CD4-positive, alpha-beta T cell treated with Interleukin-21 for 1 hour (primary cell): ENCODE data around the gene COIL.

Source experiments
- DNase-seq: peaks from one replicate; pipeline ENCODE4 v3.0.0-alpha.2; 2020

Gene COIL

DNA sequence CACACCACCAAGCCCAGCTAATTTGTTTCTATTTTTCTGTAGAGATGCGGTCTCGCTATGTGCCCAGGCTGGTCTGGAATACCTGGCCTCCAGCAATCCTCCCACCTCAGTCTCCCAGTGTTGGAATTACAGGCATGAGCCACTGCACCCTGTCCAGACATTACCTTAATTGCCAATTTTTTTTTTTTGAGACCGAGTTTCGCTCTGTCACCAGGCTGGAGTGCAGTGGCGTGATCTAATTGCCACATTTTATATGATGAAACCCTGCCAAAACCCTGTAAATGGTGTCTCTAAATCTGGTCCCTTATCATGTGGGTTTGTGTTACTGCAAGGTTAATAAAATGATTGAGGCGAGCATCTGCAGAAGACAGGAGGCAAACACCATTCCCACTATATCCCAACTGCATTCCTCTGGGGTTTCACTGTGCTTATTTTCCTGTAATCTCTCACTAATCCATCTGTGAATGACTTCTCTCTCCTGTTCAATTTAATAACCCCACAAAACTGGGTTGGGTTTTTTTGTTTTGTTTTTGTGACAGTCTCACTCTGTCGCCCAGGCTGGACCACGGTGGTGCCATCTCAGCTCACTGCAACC, 27.6 kb downstream of the COIL start:
- DNase-seq: no peak

DNA sequence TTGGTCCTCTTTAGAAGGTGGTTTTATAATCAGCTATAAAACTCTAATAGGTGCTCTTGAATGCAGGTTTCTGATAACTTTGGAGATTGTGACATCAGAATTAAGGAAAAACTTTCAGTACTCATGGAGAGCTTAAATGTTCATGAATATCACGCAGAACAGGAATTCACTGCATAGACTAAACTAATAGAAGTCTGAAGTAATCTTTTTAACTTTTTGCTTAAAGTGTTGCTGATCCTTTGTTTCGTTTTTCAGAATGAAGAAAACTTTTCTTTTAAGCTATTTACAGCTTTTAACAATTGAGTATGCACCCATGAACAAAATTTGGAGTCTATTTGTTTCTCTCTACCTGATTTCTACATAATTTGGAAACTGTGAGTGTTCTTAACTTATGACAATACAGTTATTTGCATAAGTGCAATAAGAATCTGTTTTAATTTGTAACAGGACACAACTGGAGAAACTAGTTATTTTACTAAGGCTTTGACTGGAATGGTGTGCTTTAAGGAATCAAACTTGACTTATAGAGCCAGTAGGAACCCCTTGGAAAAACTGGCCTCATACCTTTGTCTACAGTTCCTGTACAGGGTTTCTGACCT, 30.0 kb downstream of the COIL start:
- DNase-seq: no peak

DNA sequence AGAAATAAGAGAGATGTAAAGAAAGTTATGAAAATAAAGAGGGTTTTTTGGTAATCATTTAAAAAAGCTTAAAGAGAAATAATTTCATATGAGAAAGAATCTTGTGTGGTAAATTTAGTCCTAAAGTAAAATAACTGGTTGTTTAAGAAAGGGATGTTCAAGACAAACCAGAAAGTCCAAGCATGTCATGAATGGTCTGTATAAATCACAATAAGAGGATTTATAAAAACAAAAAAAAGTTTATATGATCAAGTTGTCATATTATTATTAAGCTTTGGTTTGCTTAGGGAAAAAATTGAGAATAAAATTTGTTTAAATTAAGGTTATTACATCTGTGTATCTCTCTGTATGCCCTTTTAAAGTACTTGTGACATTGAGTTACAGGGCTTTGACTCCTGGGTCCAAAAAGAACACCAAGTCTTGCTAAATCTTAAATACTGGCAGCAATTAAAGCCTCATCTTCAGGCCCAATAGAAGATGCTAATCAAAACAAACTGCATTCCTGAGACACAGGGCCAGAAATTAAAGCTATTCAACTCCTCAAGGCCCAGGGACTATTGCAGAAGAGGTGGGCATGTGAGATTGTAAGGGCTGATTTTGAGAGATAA, 31.4 kb downstream of the COIL start:
- no peak for DNase-seq

DNA sequence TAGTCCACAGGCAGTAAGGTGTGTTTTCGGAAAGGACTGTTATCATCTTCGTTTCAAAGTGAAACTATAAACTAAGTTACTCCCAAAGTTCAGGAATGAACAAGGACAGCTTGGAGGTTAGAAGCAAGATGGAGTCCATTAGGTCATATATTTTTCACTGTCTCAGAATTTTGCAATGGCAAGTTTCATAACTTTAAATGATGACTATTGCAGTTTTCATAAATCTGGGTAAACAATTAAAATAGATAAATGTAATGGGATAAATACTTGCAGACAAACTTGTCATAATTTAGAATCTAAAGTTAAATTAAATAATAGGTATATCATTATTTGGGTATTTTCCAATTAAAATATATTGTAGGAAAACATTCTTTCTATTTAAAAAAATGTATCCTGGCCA, 32.3 kb downstream of the COIL start:
- DNase-seq: no peak

DNA sequence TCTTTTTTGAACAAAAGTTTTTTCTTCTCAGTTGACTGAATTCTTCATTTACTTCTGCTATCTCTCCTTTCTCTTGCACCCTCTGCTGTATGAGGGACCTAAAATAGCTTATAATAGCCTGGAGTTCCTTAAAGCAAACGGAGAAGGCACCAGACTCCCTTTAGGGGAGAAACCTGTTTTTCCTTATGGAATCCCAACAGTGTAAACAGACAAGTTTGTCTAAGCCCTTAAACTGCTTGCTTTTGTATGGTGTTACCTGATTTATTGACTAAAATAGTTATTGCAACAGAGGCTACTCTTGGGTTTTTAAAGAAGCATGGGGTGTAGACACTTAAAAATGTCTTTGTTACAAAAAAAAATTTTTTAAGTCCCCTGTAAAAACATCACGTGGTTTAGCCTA, 34.1 kb downstream of the COIL start:
- no peak for DNase-seq

DNA sequence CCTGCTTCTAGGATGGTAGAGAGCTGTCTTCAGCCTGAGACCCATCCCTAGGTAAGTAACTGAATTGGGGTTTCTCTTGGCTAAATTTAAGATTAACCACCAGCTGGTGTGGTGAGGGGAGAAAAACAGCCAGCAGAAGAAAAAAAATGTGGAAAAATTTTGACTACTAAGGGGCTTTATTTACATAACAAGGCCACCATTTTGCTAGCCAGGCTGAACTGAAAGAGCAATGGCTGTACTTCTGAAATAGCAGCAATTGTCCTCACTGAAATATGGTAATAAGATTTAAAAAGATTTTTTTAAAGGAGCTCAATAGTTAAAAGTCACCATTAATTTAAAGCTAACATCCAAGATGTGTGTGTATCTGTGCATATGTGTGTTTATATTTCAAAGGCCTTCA, 34.6 kb downstream of the COIL start:
- no peak for DNase-seq

DNA sequence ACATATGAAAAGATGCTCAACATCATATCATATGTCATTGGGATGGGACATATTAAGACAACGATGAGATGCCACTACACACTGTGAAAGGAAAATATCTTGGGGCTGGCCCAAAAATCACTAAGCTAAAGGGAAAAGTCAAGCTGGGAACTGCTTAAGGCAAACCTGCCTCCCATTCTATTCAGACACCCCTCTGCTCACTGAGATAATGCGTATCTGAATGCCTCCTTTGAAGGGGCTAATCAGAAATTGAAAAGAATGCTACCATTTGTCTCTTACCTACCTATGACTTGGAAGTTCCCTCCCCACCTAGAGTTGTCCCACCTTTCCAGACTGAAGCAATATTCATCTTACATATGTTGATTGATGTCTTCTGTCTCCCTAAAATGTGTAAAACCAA, 35.8 kb downstream of the COIL start:
- no peak for DNase-seq

DNA sequence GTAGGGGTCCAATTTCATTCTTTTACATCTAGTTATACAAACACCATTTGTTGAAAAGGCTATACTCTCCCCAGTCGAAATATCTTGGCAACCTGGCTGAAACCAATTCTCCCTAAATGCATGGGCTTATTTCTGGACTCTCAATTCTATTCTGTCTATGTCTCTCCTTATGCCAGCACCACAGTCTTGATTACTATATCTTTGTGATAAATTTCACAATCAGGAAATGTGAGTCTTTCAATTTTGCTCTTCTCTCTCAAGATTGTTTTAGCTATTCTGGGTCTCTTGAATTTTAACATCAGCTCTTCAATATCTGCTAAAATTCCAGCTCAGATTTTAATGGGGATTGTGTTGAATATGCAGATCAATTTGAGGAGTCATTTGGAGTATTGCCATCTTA, 41.1 kb downstream of the COIL start:
- no peak for DNase-seq

DNA sequence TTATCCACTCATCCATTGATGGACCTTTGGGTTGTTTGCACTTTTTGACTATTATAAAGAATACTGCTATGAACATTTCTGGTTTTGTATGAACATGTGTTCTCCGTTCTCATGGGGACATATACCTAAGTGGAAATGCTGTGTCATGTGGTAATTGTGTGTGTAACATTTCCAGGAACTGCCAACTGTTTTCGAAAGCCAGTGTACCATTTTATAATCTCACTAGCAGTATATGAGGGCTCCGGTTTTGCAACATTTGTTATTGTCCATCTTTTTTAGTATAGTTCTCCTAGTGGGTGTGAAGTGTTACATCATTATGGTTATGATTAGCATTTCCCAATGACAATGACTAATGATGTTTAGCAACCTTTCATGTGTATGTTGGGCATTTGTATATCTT, 41.9 kb downstream of the COIL start:
- peak; percentile 9 for DNase-seq

DNA sequence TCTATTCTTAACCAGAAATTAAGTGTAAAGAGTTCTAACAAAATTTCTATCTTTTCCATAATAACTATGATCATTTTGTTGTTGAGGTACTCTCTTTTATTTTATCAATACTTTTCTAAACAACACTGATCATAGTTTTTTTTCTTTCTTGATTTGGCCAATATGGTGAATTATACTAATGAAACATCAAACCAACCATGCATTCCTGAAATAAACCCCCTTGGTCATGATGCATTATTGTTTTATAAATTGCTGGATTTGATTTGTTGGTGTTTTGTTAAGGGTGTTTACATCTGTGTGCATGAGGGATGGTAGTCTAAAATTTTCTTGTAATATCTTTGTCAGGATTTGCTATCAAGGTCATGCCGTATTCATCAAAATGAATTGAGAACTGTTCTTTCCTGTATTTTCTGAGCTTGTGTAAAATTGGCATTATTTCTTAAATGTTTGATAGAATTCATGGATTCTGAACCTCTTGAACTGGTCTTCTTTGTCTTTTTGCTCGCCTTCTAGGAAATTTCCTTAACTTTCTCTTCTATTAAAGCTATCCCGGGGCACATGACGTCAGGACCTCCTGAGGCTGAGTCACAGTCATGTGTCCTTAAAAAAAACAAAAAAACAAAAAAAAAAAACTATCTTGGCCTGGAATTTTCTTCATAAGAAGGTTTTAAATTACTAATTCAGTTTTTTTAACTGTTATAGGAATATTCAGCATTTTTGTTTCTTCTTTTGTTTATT, 43.1 kb downstream of the COIL start:
- DNase-seq: no peak

DNA sequence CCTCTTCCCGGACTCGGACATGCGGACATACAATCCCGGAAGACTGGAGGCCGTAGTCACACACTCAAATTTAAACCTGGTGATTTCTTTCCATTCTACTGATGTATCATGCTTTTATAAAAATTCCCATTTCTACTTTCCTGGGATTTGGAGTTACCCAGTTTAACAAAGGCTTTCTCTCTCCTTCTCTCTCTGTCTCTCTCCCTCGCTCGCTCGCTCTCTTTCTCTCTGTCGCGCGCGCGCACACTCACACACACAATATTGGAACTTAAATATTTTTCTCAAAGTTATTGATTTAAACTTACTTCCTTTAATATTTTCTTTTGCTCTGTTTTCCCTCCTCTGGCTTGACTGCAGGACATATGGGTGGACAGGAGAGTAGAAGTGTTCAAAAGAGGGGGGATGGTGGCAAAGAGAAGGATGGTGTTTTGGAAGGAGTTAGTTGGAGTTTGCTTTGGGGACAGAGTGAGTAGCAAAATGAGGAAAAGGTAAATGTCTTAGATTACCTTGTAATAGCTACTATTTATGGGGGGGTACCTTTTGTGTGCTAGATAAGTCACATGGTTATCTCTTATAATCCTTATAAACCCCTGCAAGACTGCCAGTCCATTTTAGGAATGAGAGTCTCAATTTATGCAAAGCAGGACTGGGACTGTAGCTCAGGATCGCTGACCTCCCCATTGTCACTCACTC, 46.1 kb downstream of the COIL start:
- DNase-seq: no peak

DNA sequence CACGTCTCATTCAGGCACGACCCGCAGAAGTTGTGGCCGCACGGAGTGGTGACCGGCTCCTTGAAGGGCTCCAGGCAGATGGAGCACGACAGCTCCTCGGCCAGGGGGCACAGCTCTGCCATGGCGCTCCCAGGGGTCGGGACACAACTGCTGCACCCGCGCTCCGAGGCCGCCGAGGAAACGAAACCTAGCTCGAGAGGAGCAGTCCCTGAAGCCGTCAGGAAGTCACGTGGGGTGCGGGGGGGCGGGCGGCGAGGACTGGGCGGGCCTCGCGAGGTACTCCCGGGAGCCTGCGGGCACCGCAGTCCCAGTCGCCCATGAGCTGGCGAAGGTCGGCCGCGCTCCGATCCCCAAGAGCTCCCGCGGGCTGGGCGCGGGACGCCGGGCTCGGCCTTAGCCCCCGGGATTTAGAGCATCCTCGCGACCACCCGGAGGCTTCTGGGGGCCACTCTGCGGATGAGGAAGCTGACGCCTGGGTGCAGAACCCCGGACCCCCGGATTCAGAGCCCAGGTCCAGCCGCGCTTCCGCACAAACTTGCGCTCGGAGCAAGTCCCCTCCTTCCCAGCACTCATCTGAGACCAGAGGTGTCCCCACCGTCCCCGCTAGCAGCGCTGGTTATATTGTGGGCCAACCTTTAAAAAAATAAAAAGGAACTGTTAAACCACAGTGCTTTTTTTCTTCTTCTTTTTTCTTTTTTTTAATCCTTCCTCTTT, 46.8 kb downstream of the COIL start, which contains the start of gene TRIM25:
Gene TRIM25 (minus strand): TSS at position 183 of the 714 bp plus-strand sequence. CDS start 61 bp downstream, at position 122.
- DNase-seq: peak; percentile 86

DNA sequence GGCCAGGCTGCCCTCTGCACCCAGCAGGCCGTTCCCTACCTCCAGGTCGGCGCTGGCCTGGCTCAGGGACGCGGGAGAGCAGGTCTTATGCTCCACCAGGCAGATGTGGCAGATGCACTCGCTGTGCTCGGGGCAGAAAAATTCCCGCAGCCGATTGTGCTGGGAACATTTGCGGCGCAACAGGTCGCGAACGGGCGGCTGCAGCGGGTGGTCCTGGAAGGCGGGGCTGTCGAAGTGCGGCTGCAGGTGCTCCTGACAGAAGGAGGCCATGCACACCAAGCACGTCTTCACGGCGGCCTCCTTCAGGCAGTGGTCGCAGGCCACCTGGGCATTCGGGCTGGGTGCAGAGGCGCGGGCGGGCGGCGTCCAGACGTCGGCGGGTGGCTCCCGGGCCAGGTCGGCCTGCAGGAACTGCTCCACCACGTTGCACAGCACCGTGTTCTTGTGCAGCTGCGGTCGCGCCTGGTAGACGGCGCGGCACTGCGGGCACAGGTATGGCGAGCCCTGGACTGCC, 47.4 kb downstream of the COIL start:
- no peak for DNase-seq

DNA sequence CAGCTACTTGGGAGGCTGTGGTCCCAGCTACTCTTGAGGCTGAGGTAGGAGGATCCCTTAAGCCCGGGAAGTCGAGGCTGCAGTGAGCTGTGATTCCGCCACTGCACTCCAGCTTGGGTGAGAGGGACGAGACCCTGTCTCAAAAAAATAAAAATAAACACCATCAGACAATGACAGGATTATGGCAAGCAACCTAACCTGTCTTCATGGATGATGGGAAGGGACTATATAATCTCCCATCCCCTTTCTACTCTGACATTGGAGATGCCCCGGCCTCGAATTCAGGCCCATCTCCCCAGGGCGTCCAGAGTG, 47.9 kb downstream of the COIL start:
- DNase-seq: no peak

DNA sequence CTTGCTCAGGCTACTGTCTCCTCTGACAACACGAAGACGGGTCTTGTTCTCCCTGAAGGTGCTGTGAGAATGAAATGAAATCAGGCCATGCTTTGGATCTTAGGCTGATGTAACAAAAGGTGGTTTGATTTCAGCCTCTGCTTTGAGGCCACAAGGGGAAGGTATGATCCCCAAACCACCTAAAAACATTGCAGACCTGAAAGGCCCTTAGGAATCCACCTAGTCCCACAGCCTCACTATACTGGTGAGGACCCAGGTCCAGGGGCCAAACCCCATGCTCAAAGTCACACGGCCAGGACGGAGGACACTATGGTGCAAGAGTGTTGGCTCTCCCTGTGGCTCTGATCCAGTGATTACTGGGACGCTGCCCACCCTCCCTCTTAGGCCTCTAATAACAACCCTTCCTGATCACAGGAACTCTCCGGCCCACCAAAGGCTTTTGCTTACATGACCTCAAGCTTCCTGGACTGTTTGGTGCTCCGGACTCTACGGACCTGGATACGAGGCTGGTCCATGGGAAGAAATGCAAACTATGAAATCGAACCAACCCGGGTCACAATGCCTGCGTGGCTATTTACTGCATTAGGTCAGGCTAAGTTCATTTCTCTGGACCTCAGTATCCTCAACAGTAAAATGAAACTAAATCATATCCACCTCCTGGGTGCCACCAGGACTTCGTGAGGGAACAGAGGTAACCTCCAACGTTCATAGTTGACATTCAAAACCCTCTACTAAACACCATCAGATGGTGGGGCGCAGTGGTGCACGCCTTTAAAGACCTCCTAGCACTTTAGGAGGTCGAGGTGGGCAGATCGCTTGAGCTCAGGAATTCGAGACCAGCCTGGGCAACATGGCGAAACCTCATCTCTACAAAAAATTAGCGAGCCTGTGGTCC, 48.5 kb downstream of the COIL start:
- no peak for DNase-seq

DNA sequence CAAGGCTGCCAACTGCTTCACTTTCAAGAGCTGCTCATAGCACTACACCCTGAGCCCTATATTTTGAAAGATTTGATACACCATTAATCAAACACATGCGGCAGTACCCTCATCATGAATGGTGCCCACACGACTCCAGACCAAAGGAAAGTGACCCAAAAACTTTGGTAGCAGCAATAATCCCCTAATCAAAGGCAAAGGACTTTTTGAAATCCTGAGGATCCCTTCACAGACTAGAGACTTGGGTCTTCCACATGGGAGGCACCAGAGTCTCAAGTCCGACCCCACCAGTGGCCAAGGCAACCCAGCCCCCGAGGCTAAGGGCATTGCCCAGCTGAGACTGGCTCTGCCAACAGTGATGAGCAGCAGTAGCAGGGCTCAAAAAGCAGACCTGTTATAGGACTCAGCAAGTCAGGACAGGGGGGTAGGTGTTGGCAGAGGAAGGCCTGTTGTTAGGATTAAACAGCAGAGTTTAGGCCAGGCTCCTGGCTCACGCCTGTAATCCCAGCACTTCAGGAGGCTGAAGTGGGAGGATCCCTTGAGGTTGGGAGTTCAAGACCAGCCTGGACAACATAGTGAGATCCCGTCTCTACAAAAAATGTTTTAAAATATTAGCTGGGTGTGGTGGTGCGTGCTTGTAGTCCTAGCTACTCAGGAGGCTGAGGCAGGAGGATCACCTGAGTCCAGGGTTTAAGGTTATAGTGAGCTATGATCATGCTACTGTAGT, 50.2 kb downstream of the COIL start:
- DNase-seq: no peak

DNA sequence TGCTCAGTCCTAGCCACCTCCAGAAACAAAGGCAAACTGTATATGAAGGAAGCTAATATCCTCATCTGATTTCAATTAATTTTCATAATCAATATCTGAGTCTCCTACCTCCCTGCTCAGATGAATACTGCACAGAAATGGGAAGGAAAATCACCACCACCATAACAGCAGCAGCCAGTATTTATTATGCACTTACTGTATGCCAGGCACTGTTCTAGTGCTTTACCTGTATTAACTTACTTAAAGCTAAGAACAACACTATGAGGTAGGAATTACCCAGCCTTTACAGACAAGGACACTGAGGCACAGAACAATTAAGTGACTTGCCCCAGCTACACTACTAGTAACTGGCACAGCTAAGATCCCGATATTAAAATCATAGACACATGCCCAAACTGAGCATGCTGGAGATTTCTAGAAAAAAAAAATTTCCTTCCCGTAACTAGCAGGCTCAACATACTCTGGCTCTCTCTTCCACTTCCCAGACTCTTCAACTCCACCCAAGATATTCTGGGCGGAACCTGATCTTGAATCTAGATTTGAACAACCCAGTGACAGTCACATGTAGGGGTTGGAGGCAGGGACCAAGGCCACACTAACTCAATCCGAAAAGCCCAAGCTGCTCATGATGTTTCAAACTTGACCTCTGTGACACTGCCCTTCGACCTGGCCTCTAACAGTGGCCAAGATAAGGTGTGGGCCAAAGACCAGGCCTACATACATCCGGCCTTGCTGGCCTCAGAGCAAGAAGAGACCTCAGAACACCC, 50.9 kb downstream of the COIL start:
- no peak for DNase-seq

DNA sequence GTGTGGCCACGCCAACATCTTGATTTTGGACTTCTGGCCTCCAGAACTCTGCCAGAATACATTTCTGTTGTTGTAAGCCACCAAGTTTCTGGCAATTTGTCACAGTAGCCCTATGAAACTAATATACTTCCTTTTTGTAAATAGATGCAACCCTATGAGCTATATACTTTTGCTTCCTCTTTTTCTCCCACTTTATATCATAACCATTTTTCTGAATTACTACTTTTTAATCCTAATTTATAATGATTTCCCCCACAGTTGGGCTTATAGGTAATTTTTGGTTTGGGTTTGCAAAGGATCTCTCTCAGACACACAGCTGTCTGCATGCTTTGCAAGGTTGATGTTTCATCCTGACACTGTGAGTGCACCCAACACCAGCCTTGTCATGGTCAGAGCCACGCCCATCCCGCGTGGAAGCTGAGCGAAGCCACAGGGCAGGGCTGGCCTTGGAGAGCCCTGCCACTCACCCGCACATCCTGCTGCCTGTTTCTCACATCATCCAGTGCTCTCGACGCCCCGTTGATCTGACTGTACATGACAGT, 52.8 kb downstream of the COIL start:
- DNase-seq: peak; percentile 39

DNA sequence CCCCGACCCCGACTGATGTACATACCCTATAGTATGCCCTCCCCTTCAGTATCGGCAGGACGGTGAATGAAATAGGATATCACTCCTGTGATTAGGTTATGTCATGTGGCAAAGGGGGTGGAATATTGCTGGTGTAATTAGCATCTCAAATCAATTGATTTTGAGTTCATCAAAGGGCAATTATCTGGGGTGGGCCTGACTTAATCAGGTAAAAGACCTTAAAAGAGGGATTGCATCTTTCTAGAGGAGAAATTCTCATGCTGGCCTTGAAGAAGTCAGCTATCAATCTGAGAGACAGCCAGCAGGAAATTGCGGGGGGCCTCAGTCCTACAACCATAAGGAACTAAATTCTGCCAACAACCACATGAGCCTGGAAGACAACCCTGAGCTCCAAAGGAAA, 57.3 kb downstream of the COIL start:
- no peak for DNase-seq

DNA sequence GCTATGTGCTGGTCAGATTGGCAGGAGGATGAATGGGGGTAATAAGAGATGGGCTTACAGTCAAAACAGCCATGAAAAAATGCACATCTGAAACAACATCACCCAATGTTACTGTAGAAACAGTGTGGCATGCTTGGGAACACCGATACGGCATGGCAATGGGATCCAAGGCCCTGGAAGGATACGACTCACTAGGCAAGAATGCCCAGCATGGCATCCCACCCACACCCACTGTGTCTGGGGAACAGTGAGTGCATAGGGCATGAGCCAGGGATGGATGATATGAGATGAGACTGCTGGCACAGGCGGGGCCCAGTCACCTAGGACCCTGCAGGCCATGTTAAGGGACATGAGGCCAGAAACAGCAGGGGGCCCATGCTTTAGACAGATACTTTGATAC, 58.5 kb downstream of the COIL start:
- DNase-seq: no peak
